Activated CD4-positive, alpha-beta T cell treated with anti-CD3 and anti-CD28 coated beads for 36 hours (primary cell): ENCODE results near the gene CDH4. TPM values are rescaled to one million over a fixed set of nuclear protein-coding genes. Genes with fewer than 3 reads are reported as not detected.
A peak's percentile ranks its signal among the peaks of the same experiment; 100 is the strongest.

Experiments
- ATAC-seq: fragments of 200-7000 bp; cut with Tn5 transposase; one replicate; pipeline ENCODE4 v1.10.0; 2021; ENCODE audit warnings: mild to moderate bottlenecking, moderate library complexity
- CTCF ChIA-PET: fragments of 350-600 bp; sonication (Branson Sonifier 250); formaldehyde crosslinking; loops from one replicate; lab custom pipeline; 2021; ENCODE audit warnings: antibody characterized with exemption; lab: Charles Lee
- POLR2A ChIA-PET: fragments of 350-600 bp; sonication (Branson Sonifier 250); formaldehyde crosslinking; loops from one replicate; lab custom pipeline; 2021; ENCODE audit warnings: antibody characterized with exemption, inconsistent platforms; lab: Charles Lee
- DNase-seq: peaks from one replicate; pipeline ENCODE4 v3.0.0-alpha.2; 2020
- H3K27ac Mint-ChIP-seq: one replicate; pipeline ENCODE4 v1.8.0; 2021; ENCODE audit warnings: mixed read lengths
- H3K27me3 Mint-ChIP-seq: one replicate; pipeline ENCODE4 v1.8.0; 2021; ENCODE audit warnings: mixed read lengths
- H3K36me3 Mint-ChIP-seq: one replicate; pipeline ENCODE4 v1.8.0; 2021; ENCODE audit warnings: low read depth, mixed read lengths
- H3K4me1 Mint-ChIP-seq: one replicate; pipeline ENCODE4 v1.8.0; 2021; ENCODE audit warnings: mixed read lengths
- H3K4me3 Mint-ChIP-seq: one replicate; pipeline ENCODE4 v1.8.0; 2021; ENCODE audit warnings: mild to moderate bottlenecking, moderate library complexity, mixed read lengths
- H3K9me3 Mint-ChIP-seq: one replicate; pipeline ENCODE4 v1.8.0; 2021; ENCODE audit warnings: low read depth, mixed read lengths
- intact Hi-C, 2 experiments: fragments of 100-400 bp; cut with DNase I in 1 of 2; cut with micrococcal nuclease in 1 of 2; formaldehyde crosslinking; loops; one replicate each; pipeline versions ENCODE4 v1.14.2 to v1.15.1; 2022 to 2024; cut with DNase I, micrococcal nuclease
- total RNA-seq, 2 experiments: library from RNA; stranded (reverse); gene quantifications; one replicate each; pipeline ENCODE4 v1.2.3, GENCODE V29; 2021

Gene CDH4
- total RNA-seq, 2 experiments from 2014 or later, result not detected

- ChIA-PET CTCF (interaction anchor here (0.7 kb wide), 1 partner anchor 161 kb away, joined by 3 read pairs; no protein-coding TSS in a partner anchor), POLR2A (no interaction called here)
- Mint-ChIP-seq H3K4me1 (no peaks in the 10 kb centered on the region), H3K36me3 (no peaks in the 10 kb centered on the region), H3K4me3 (no peak overlapping the region), H3K27me3 (peaks cover 42% of the 10 kb centered on the region), H3K9me3 (peaks cover 1% of the 10 kb centered on the region), H3K27ac (no peak overlapping the region)
- DNase-seq (no peak), ATAC-seq (no peak)
- intact Hi-C loops, result no loop called here
These were observed 1.8 kb downstream of the CDH4 start for GRCh38 chr20:61253640-61254511.

- Mint-ChIP-seq H3K4me1 (no peaks in the 10 kb centered on the region), H3K27me3 (peaks cover 34% of the 10 kb centered on the region)
- intact Hi-C loops, result no loop called here
These were observed 3.0 kb downstream of the CDH4 start for GRCh38 chr20:61254881-61255626.

GRCh38 chr20:61256365-61256764, 4.3 kb downstream of the CDH4 start:
- H3K36me3 Mint-ChIP-seq, result no peaks in the 10 kb centered on the region
- ATAC-seq, result no peak
- DNase-seq, result no peak

More at GRCh38 chr20:61254881-61255626, 3.0 kb downstream of the CDH4 start:
- no peak for DNase-seq
- CTCF ChIA-PET, result no interaction called here
- Mint-ChIP-seq H3K27ac (no peak overlapping the region), H3K4me3 (no peak overlapping the region), H3K9me3 (peaks cover 1% of the 10 kb centered on the region), H3K36me3 (no peaks in the 10 kb centered on the region)
- ATAC-seq, result no peak
- POLR2A ChIA-PET, result no interaction called here

GRCh38 chr20:61256824-61257223, 4.8 kb downstream of the CDH4 start:
- DNase-seq, result no peak
- Mint-ChIP-seq H3K9me3 (peaks cover 1% of the 10 kb centered on the region), H3K4me1 (no peaks in the 10 kb centered on the region), H3K27ac (no peak overlapping the region), H3K4me3 (no peak overlapping the region), H3K36me3 (no peaks in the 10 kb centered on the region), H3K27me3 (peaks cover 20% of the 10 kb centered on the region)
- intact Hi-C loops, result no loop called here
- no peak for ATAC-seq
- ChIA-PET CTCF (no interaction called here), POLR2A (no interaction called here)

More at GRCh38 chr20:61256365-61256764, 4.3 kb downstream of the CDH4 start:
- Mint-ChIP-seq H3K4me3 (no peak overlapping the region), H3K9me3 (peaks cover 1% of the 10 kb centered on the region), H3K27me3 (peaks cover 24% of the 10 kb centered on the region), H3K4me1 (no peaks in the 10 kb centered on the region), H3K27ac (no peak overlapping the region)
- intact Hi-C loops, result no loop called here
- POLR2A ChIA-PET, result no interaction called here
- CTCF ChIA-PET, result no interaction called here

GRCh38 chr20:61257611-61258010, 5.5 kb downstream of the CDH4 start:
- POLR2A ChIA-PET, result no interaction called here
- no peak for ATAC-seq
- no peak for DNase-seq
- Mint-ChIP-seq H3K4me3 (no peak overlapping the region), H3K27ac (no peak overlapping the region), H3K27me3 (peaks cover 20% of the 10 kb centered on the region), H3K9me3 (peaks cover 1% of the 10 kb centered on the region), H3K36me3 (no peaks in the 10 kb centered on the region), H3K4me1 (no peaks in the 10 kb centered on the region)
- CTCF ChIA-PET, result interaction anchor here (0.6 kb wide), 1 partner anchor 44 kb away, joined by 3 read pairs; no protein-coding TSS in a partner anchor
- intact Hi-C loops, result no loop called here

GRCh38 chr20:61259741-61260140, 7.7 kb downstream of the CDH4 start:
- H3K27ac Mint-ChIP-seq, result no peak overlapping the region

GRCh38 chr20:61260905-61261304, 8.8 kb downstream of the CDH4 start:
- ATAC-seq (no peak), DNase-seq (no peak)
- POLR2A ChIA-PET, result no interaction called here
- H3K4me3 Mint-ChIP-seq, result no peak overlapping the region
- H3K27me3 Mint-ChIP-seq, result peaks cover 12% of the 10 kb centered on the region
- CTCF ChIA-PET, result no interaction called here
- H3K9me3 Mint-ChIP-seq, result peaks cover 1% of the 10 kb centered on the region
- H3K36me3 Mint-ChIP-seq, result no peaks in the 10 kb centered on the region
- H3K27ac Mint-ChIP-seq, result no peak overlapping the region
- H3K4me1 Mint-ChIP-seq, result no peaks in the 10 kb centered on the region
- intact Hi-C loops, result loop anchor here in 1 of 2 experiments (10.0 kb wide), 1 partner anchor 1206 kb away; no protein-coding TSS in a partner anchor

More at GRCh38 chr20:61259741-61260140, 7.7 kb downstream of the CDH4 start:
- Mint-ChIP-seq H3K36me3 (no peaks in the 10 kb centered on the region), H3K4me3 (no peak overlapping the region), H3K9me3 (peaks cover 1% of the 10 kb centered on the region), H3K27me3 (peaks cover 17% of the 10 kb centered on the region), H3K4me1 (no peaks in the 10 kb centered on the region)
- ChIA-PET CTCF (no interaction called here), POLR2A (no interaction called here)
- DNase-seq (no peak), ATAC-seq (no peak)
- intact Hi-C loops, result loop anchor here in 1 of 2 experiments (10.0 kb wide), 1 partner anchor 1205 kb away; no protein-coding TSS in a partner anchor

GRCh38 chr20:61262036-61262435, 10.0 kb downstream of the CDH4 start:
- H3K27ac Mint-ChIP-seq, result no peak overlapping the region
- DNase-seq (no peak), ATAC-seq (no peak)
- intact Hi-C loops, result loop anchor here in 1 of 2 experiments (10.0 kb wide), 1 partner anchor 1207 kb away; no protein-coding TSS in a partner anchor
- H3K4me3 Mint-ChIP-seq, result no peak overlapping the region
- H3K27me3 Mint-ChIP-seq, result peaks cover 13% of the 10 kb centered on the region
- CTCF ChIA-PET, result no interaction called here
- no peaks in the 10 kb centered on the region for H3K4me1 Mint-ChIP-seq
- peaks cover under 1% of the 10 kb centered on the region for H3K9me3 Mint-ChIP-seq
- POLR2A ChIA-PET, result no interaction called here
- H3K36me3 Mint-ChIP-seq, result no peaks in the 10 kb centered on the region

GRCh38 chr20:61262514-61262913, 10.5 kb downstream of the CDH4 start:
- Mint-ChIP-seq H3K27me3 (peaks cover 12% of the 10 kb centered on the region), H3K36me3 (no peaks in the 10 kb centered on the region), H3K4me3 (no peak overlapping the region), H3K4me1 (no peaks in the 10 kb centered on the region), H3K27ac (no peak overlapping the region), H3K9me3 (no peaks in the 10 kb centered on the region)
- DNase-seq (no peak), ATAC-seq (no peak)
- CTCF ChIA-PET, result interaction anchor here (0.6 kb wide), 1 partner anchor 127 kb away, joined by 3 read pairs; no protein-coding TSS in a partner anchor
- intact Hi-C loops, result loop anchor here in 1 of 2 experiments (10.0 kb wide), 1 partner anchor 1208 kb away; no protein-coding TSS in a partner anchor
- POLR2A ChIA-PET, result no interaction called here

- DNase-seq (peak; percentile 65), ATAC-seq (no peak)
- Mint-ChIP-seq H3K27ac (no peak overlapping the region), H3K4me3 (no peak overlapping the region), H3K9me3 (no peaks in the 10 kb centered on the region), H3K27me3 (peaks cover 12% of the 10 kb centered on the region), H3K36me3 (no peaks in the 10 kb centered on the region), H3K4me1 (no peaks in the 10 kb centered on the region)
- CTCF ChIA-PET, result interaction anchor here (0.6 to 1.2 kb wide), 3 partner anchors 13 to 1322 kb away, joined by 3 read pairs; no protein-coding TSS in a partner anchor
- POLR2A ChIA-PET, result no interaction called here
- intact Hi-C loops, result loop anchor here in 1 of 2 experiments (10.0 kb wide), 1 partner anchor 1208 kb away; no protein-coding TSS in a partner anchor
These were observed 11.1 kb downstream of the CDH4 start for GRCh38 chr20:61263084-61263695.

GRCh38 chr20:61263938-61264337, 11.9 kb downstream of the CDH4 start:
- ChIA-PET POLR2A (no interaction called here), CTCF (interaction anchor here (0.9 to 1.2 kb wide), 2 partner anchors 14 to 1323 kb away, joined by 3 read pairs; no protein-coding TSS in a partner anchor)
- H3K36me3 Mint-ChIP-seq, result no peaks in the 10 kb centered on the region
- H3K4me3 Mint-ChIP-seq, result no peak overlapping the region
- DNase-seq (no peak), ATAC-seq (no peak)
- peaks cover 10% of the 10 kb centered on the region for H3K27me3 Mint-ChIP-seq
- intact Hi-C loops, result loop anchor here in 1 of 2 experiments (10.0 kb wide), 1 partner anchor 1209 kb away; no protein-coding TSS in a partner anchor
- no peaks in the 10 kb centered on the region for H3K4me1 Mint-ChIP-seq
- no peak overlapping the region for H3K27ac Mint-ChIP-seq
- no peaks in the 10 kb centered on the region for H3K9me3 Mint-ChIP-seq
